ENCODE measurements around the gene CELSR2.

Gene CELSR2

DNA sequence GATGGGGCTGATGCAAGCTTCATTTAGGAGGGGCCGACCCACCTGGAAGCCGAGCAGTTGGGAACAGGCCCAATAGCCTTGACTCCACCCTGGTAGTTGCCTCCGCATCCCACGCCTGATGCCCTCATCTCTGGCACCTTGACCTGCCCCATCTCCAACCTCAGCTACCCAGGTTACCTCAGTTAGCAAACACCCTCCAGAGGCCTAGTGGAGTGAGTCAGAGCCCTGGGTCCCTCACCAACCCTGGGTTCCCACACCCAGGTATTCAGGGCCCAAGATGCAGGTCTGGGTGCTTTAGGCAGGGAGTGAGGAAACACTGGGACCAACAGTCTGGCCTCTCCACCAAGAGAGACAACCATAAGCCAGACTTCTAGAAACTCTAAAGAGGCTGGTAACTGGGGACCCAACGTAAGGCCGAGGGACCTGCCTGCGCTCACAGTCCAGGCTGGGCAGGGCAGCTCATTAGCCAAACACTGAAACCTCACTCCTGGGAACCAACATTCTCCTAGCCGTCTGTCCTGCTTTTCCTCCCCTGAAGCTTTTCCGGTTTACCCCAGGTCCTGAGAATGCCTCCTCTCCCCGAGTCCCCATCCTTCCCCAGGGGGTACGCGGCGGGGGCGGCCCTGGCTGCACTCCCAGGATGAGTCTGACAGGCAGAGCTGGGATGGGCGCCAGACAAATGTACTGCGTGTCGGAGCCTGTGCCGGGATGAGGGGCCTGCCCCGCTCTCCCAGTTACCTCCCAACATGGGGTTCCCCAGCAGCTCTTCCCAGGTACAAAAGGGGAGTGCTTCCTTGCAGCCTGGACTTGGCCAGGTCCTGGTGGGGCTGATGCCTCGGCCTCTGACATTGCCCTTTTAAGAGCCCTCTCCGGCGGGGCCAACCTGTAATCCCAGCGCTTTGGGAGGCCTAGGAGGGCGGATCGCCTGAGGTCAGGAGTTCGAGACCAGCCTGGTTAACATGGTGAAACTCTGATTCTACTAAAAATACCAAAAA lies 8.9 kb upstream of the CELSR2 start:
- TF ChIP-seq CTCF (IDR thresholded peaks at IDR 0.05; ENCODE audit: borderline replicate concordance, insufficient read depth, low read depth, low read length) = no peak
- no peak overlapping the region for H3K4me3 ChIP-seq (ENCODE audit: low read depth, low read length)

GRCh38 chr1:109241344-109241743 lies 8.0 kb upstream of the CELSR2 start:
- no peak overlapping the region for H3K4me3 ChIP-seq (ENCODE audit: low read depth, low read length)
- no peak for TF ChIP-seq CTCF (IDR thresholded peaks at IDR 0.05; ENCODE audit: borderline replicate concordance, insufficient read depth, low read depth, low read length)

- no peak overlapping the region for H3K4me3 ChIP-seq (ENCODE audit: low read depth, low read length)
- TF ChIP-seq CTCF (IDR thresholded peaks at IDR 0.05; ENCODE audit: borderline replicate concordance, insufficient read depth, low read depth, low read length) = no peak
These were observed 7.4 kb upstream of the CELSR2 start for GRCh38 chr1:109241841-109242345.

DNA sequence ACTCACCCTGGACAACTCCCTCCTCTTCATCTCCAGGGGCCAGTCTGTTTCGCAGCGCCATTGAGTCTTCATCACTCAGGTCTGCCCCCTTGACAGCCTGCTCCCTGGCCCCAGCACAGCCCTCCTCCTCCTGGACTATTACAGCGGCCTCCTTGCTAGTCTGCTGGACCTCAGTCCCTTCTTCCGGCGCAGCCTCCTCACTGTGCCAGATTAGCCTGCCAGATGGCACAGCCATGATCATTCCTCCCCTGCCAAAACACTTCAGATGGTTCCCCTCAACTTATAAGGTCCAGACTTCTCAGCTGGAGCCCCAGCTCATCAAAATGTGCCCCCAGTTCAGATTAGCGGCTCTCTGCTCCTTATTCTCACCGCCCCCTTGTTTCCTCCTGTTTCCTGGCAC lies 7.0 kb upstream of the CELSR2 start:
- no peak for TF ChIP-seq CTCF (IDR thresholded peaks at IDR 0.05; ENCODE audit: borderline replicate concordance, insufficient read depth, low read depth, low read length)

GRCh38 chr1:109243221-109243620 lies 6.1 kb upstream of the CELSR2 start:
- H3K4me3 ChIP-seq (ENCODE audit: low read depth, low read length) = no peak overlapping the region
- TF ChIP-seq CTCF (IDR thresholded peaks at IDR 0.05; ENCODE audit: borderline replicate concordance, insufficient read depth, low read depth, low read length) = no peak

More for the DNA sequence above, 7.0 kb upstream of the CELSR2 start:
- no peak overlapping the region for H3K4me3 ChIP-seq (ENCODE audit: low read depth, low read length)

DNA sequence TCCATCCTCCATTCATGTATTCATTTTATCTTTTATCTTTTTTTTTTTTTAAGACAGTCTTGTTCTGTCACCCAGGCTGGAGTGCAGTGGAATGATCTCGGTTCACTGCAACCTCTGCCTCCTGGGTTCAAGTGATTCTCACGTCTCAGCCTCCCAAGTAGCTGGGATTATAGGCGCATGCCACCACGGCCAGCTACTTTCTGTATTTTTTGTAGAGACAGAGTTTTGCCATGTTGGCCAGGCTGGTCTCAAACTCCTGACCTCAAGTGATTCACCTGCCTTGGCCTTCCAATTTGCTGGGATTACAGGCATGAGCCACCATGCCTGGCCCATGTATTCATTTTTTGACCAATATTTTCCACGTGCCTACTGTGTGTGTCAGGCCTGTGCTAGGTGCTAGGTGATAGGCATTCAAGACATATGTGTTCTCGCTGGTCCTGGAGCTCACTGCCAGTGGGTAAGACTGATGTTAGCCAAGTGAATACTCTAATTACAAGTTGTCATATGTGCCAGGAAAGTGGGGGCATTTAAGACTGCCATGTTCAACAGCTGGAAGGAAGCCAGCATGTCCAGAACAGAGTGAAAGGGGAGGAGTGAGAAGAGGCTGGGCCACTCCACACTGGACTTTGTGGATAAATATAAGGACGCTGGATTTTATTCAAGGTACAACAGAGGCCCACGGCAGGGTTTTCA lies 5.3 kb upstream of the CELSR2 start:
- H3K4me3 ChIP-seq (ENCODE audit: low read depth, low read length) = no peak overlapping the region
- no peak for TF ChIP-seq CTCF (IDR thresholded peaks at IDR 0.05; ENCODE audit: borderline replicate concordance, insufficient read depth, low read depth, low read length)

All from GM12875 (cell line).